GM19467 (cell line): ENCODE measurements around the gene CCNA2.

Experiments used
- ATAC-seq: cut with Tn5 transposase; IDR thresholded peaks from one replicate; pipeline ENCODE4 v1.9.1; 2021; ENCODE audit warnings: mild to moderate bottlenecking, moderate library complexity; ENCODE audit not compliant: unreplicated experiment

Gene CCNA2

GRCh38 chr4:121806411-121806810 lies 17.3 kb downstream of the CCNA2 start:
- no peak for ATAC-seq

- no peak for ATAC-seq
These were observed 22.0 kb downstream of the CCNA2 start for GRCh38 chr4:121801715-121802075.

- ATAC-seq, result peak; percentile 68
These were observed 22.5 kb downstream of the CCNA2 start, which contains the start of gene EXOSC9 for GRCh38 chr4:121800961-121801714. Gene EXOSC9, plus strand, starts transcription at chr4:121801323. Its CDS starts 102 bp downstream, at chr4:121801425.

GRCh38 chr4:121800638-121800960 lies 23.1 kb downstream of the CCNA2 start:
- ATAC-seq, result peak; percentile 21

- no peak for ATAC-seq
These were observed 23.7 kb downstream of the CCNA2 start for GRCh38 chr4:121799867-121800501.

GRCh38 chr4:121799208-121799823 lies 24.4 kb downstream of the CCNA2 start:
- ATAC-seq, result no peak

- no peak for ATAC-seq
These were observed 27.4 kb downstream of the CCNA2 start for GRCh38 chr4:121796283-121796682.

DNA sequence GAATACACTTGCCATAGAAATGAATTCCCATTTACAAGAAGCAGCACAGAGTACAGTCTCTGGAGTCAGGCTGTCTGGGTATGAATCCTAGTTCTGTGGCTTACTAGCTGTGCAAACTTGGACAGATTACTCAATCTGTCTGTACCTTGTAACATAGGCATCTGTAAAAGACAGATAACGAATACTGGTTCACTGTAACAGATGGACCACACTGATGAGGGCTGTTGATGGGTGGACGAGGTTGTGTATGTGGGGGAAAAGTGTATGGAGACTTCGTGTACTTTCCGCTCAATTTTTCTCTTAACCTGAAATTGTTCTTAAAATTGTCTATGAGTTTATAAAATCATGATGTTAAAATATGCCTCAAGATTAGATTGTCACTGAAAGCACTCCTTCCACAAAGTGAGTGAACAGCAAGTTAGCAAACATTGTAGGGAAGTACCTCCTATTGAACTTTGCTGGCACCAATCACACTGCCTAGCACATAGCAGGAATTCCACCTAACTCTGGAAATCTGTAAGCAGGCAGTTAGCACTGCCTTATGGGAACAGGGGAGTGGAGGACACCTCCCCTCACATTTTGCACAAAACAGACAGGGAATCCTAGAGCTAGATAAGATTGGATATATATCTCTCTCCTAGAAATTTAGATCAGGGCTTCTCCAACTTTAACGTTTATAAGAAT lies 29.0 kb downstream of the CCNA2 start:
- no peak for ATAC-seq

DNA sequence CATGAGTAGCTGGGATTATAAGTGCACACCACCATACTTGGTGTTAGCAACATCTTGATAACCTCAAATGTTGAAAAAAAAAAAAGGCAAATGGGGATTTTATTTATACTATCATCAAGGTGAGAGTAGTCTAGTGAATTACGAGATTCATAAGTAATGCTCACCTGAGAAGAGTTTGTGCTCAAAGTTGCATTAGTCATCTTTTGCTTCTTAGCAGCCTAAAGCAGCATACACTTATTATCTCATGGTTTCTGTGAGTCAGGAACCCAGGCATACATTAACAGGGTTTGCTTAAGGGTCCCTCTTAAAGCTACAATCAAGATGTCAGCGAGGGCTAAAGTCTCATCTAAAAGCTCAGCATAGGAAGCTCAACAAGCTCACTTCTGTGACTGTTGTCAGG lies 30.7 kb downstream of the CCNA2 start:
- ATAC-seq, result no peak

- ATAC-seq, result no peak
These were observed 32.2 kb downstream of the CCNA2 start for GRCh38 chr4:121791481-121791880.

DNA sequence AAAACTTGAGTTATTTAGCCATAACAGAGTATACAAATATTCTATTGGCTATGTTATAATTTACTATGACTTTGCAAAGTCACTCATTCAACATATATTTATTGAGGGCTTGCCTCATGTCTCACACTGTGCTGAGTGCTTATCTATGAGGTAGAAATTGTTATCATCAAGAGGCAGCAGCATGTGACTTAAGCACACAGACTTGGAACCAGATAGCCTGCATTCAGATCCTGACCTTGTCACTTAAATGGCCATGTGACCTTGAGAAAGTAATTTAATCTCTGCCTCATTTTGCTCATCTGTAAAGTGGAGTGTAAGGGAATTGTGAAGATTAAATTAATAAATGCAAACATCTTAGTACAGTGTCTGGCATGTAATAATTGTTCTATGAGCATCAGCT lies 32.7 kb downstream of the CCNA2 start:
- ATAC-seq, result no peak

DNA sequence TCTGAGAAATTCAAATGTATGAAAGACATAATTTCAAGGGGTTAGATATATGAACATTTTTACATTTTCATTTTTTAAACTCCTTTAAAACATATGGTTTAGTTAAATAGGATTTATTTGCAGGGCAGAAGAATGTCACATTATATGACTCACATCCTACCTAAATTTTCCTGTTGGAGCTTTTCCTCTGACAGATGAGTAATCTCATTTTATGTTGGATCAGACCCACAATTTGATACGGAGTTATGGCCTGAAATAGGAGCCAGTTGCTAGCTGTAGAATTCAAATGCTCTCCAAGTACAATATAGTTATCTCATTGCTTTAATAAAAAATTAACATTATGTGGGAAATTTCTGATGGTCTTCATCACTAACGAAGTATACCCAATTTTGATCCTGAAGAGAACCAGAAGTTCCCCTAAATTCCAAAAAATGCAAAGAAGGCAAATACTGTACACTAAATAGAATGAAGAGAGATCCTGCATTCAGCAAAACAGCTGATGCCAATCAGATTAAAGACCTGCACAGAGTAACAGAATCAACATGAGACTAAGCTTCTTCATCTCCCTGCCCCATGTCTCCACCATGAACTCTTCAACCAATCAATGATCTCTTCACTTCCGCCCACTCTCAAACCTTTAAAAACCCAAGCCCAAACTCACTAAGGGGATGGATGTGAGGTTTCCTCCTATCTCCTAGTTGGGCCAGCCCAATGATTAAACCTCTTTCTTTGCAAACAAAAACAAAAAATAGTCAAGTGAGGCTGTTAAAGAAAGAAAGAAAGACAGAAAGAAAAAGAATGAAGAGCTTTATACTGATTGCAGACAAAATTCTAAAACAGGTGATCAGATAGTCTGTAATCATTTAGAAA lies 33.5 kb downstream of the CCNA2 start:
- no peak for ATAC-seq

- ATAC-seq, result no peak
These were observed 34.2 kb downstream of the CCNA2 start for GRCh38 chr4:121789455-121789854.

DNA sequence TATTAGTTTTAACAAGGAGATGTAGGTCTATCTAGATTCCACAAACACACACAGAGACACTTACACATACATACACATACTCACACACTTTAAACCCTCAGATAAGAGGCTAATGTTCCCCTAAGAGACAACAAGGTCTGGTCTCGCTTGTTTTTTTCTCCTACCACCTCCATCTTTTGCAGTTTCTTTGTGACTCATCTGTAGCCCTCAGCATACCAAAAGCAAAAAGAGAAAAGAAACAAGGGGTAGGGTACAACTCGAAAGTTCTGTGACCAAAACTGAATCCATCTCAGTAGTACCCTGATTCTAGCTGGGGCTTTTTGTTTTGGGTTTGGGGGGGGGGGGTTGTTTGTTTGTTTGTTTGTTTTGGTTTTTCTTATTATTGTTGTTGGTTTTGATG lies 34.8 kb downstream of the CCNA2 start:
- peak; percentile 60 for ATAC-seq

- no peak for ATAC-seq
These were observed 37.5 kb downstream of the CCNA2 start for GRCh38 chr4:121786221-121786620.

DNA sequence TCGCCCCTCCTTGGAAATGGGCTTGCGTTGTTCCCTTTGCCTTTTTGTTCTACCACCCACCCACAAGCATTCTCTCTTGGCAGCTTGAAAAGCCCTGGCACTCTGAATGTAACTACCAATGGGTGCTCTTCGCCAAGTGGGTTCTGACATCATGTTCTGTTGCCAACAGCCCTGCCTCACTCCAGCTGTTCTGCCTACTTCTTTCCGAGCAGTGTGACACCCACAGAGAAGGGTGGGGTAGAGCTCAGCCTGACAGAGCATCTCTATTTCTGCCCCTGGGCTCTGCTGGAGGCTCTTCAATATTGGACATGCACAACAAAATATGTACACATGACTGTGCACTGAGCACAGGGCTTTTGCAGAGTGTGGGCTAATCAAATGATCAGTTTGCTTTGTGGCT lies 38.2 kb downstream of the CCNA2 start:
- no peak for ATAC-seq

GRCh38 chr4:121784975-121785374 lies 38.7 kb downstream of the CCNA2 start:
- ATAC-seq, result no peak

GRCh38 chr4:121784401-121784800 lies 39.3 kb downstream of the CCNA2 start:
- ATAC-seq, result no peak

DNA sequence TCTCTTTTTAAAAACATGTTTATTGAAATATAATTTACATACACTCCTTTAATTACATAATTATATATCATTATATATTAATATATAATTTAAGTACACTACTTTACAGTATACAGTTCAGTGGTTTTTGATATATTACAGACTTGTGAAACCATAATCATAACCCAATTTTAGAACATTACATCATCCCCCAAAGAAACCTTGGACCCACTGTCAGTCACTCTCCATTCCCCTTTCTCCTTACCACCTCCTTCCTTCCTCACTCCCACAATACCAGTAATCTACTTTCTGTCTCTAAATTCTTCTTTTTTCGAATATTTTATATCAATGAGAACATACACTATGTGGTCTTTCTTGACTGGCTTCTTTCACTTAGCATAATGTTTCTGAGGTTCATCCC lies 40.5 kb downstream of the CCNA2 start:
- no peak for ATAC-seq

GRCh38 chr4:121778991-121779628 lies 44.6 kb downstream of the CCNA2 start:
- no peak for ATAC-seq
